Osteoblast (primary cell): ENCODE results near the gene CHRNA4. TPM values are rescaled to one million over a fixed set of nuclear protein-coding genes. Genes with fewer than 3 reads are reported as not detected.
A peak's percentile ranks its signal among the peaks of the same experiment; 100 is the strongest.

Experiments used
- DNase-seq: peaks from one replicate; pipeline ENCODE4 v3.0.0; 2011; ENCODE audit warnings: low spot score, mixed read lengths; ENCODE audit not compliant: insufficient read length; ENCODE audit errors: missing footprints
- H2AFZ ChIP-seq: 2 replicates; pipeline ENCODE4 v1.6.0; 2011; ENCODE audit warnings: mild to moderate bottlenecking, low read length
- H3K27ac ChIP-seq: 2 replicates; pipeline ENCODE4 v1.5.1; 2011; ENCODE audit warnings: mild to moderate bottlenecking, low read depth, low read length, moderate library complexity
- H3K27me3 ChIP-seq: 2 replicates; pipeline ENCODE4 v1.6.0; 2012; ENCODE audit warnings: mild to moderate bottlenecking, control low read depth, inconsistent platforms, low read length, moderate library complexity; ENCODE audit not compliant: insufficient read depth
- H3K36me3 ChIP-seq: 2 replicates; pipeline ENCODE4 v1.5.1; 2011; ENCODE audit warnings: mild to moderate bottlenecking, low read length, control low read depth, moderate library complexity; ENCODE audit not compliant: insufficient read depth
- H3K4me1 ChIP-seq: 2 replicates; pipeline ENCODE4 v1.5.1; 2011; ENCODE audit warnings: mild to moderate bottlenecking, low read length, control low read depth, moderate library complexity; ENCODE audit not compliant: insufficient read depth
- H3K4me2 ChIP-seq: 2 replicates; pipeline ENCODE4 v1.6.0; 2011; ENCODE audit warnings: mild to moderate bottlenecking, low read length; ENCODE audit not compliant: insufficient read depth
- H3K4me3 ChIP-seq: fragments of 200-600 bp; sonication (generic); 3 replicates; pipeline ENCODE4 v1.5.1; 2012; ENCODE audit warnings: mild to moderate bottlenecking, low read length, inconsistent platforms; ENCODE audit not compliant: insufficient read depth
- H3K79me2 ChIP-seq: 2 replicates; pipeline ENCODE4 v1.6.0; 2012; ENCODE audit warnings: mild to moderate bottlenecking, low read length, control low read depth, inconsistent platforms; ENCODE audit not compliant: insufficient read depth
- H3K9me3 ChIP-seq: 2 replicates; pipeline ENCODE4 v1.5.1; 2011; ENCODE audit warnings: low read depth, low read length, control low read depth
- H4K20me1 ChIP-seq: 2 replicates; pipeline ENCODE4 v1.6.0; 2012; ENCODE audit warnings: mild to moderate bottlenecking, low read length, control low read depth; ENCODE audit not compliant: insufficient read depth
- CTCF ChIP-seq: IDR thresholded peaks from 2 replicates; pipeline ENCODE4 v1.5.1; 2011; ENCODE audit warnings: mild to moderate bottlenecking, low read depth, low read length, moderate library complexity; ENCODE audit errors: extremely low read depth
- total RNA-seq: library from RNA; depleted of rRNA; stranded (reverse); fragments of >200 nt; gene quantifications from 2 replicates; pipeline ENCODE4 v1.2.3, GENCODE V29; 2012

The CHRNA4 gene
- total RNA-seq, 1 donor = not detected

GRCh38 chr20:63352811-63353221 lies 8.3 kb downstream of the CHRNA4 start:
- no peaks in the 10 kb centered on the region for H3K4me1 ChIP-seq
- no peak overlapping the region for H3K27ac ChIP-seq
- TF ChIP-seq CTCF = no peak
- H3K4me2 ChIP-seq = no peak overlapping the region
- H4K20me1 ChIP-seq = no peaks in the 10 kb centered on the region
- no peaks in the 10 kb centered on the region for H3K36me3 ChIP-seq
- H3K79me2 ChIP-seq = no peaks in the 10 kb centered on the region
- no peak overlapping the region for H3K4me3 ChIP-seq
- no peak for DNase-seq
- no peak overlapping the region for H2AFZ ChIP-seq
- H3K9me3 ChIP-seq = no peaks in the 10 kb centered on the region
- H3K27me3 ChIP-seq = no peaks in the 10 kb centered on the region

GRCh38 chr20:63351811-63352591 lies 9.1 kb downstream of the CHRNA4 start:
- no peak for TF ChIP-seq CTCF
- Histone ChIP-seq H3K27ac (no peak overlapping the region), H3K4me1 (no peaks in the 10 kb centered on the region), H3K4me2 (no peak overlapping the region), H4K20me1 (no peaks in the 10 kb centered on the region), H3K9me3 (no peaks in the 10 kb centered on the region), H3K36me3 (no peaks in the 10 kb centered on the region), H3K27me3 (no peaks in the 10 kb centered on the region), H3K79me2 (no peaks in the 10 kb centered on the region), H2AFZ (no peak overlapping the region), H3K4me3 (no peak overlapping the region)
- peak; percentile 85 for DNase-seq

- Histone ChIP-seq H3K79me2 (no peaks in the 10 kb centered on the region), H3K4me2 (no peak overlapping the region), H4K20me1 (no peaks in the 10 kb centered on the region), H3K4me3 (no peak overlapping the region), H3K36me3 (no peaks in the 10 kb centered on the region), H2AFZ (no peak overlapping the region), H3K4me1 (no peaks in the 10 kb centered on the region), H3K9me3 (no peaks in the 10 kb centered on the region), H3K27ac (no peak overlapping the region), H3K27me3 (no peaks in the 10 kb centered on the region)
- no peak for TF ChIP-seq CTCF
- DNase-seq = peak; percentile 83
Measured at GRCh38 chr20:63351326-63351700, 9.8 kb downstream of the CHRNA4 start.

GRCh38 chr20:63350597-63351325 lies 10.4 kb downstream of the CHRNA4 start:
- TF ChIP-seq CTCF = no peak
- no peaks in the 10 kb centered on the region for H4K20me1 ChIP-seq
- H3K36me3 ChIP-seq = no peaks in the 10 kb centered on the region
- no peak overlapping the region for H3K27ac ChIP-seq
- H3K27me3 ChIP-seq = no peaks in the 10 kb centered on the region
- H2AFZ ChIP-seq = no peak overlapping the region
- H3K4me3 ChIP-seq = no peak overlapping the region
- H3K9me3 ChIP-seq = no peaks in the 10 kb centered on the region
- no peaks in the 10 kb centered on the region for H3K4me1 ChIP-seq
- no peak for DNase-seq
- H3K79me2 ChIP-seq = no peaks in the 10 kb centered on the region
- no peak overlapping the region for H3K4me2 ChIP-seq
